ENCODE results near the gene PLOD3. TPM values are rescaled to one million over a fixed set of nuclear protein-coding genes. Genes with fewer than 3 reads are reported as not detected.
A peak's percentile ranks its signal among the peaks of the same experiment; 100 is the strongest.

Gene PLOD3
- total and polyA plus RNA-seq, 12 donors = 27.1 to 61.2 (median 36.9) TPM

DNA sequence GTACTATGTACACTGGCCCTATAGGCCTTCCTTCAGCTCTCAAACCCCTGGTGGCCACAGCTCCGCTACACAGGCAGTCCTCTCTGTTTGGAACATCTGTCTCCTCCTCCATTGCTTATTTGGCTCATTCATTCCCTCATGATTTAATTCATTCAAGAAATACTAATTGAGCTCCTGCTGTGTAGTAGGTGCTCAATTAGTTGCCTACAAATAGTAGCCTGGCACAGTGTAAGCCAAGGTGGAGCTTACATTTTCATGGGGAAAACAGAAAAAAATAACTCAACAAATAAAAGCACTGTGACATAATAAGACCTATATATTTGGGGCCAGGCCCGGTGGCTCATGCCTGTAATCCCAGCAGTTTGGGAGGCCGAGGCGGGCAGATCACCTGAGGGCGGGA, 30.9 kb upstream of the PLOD3 start:
- Histone ChIP-seq H3K4me3 (no peak overlapping the region), H3K4me1 (peaks cover 14 to 48% (median 45%) of the 10 kb centered on the region in 9 donors), H3K27ac (no peak overlapping the region), H3K36me3 (peaks cover 0 to 40% (median 0%) of the 10 kb centered on the region in 9 donors), H3K27me3 (no peaks in the 10 kb centered on the region), H3K9me3 (no peaks in the 10 kb centered on the region)
- DNase-seq (no peak), ATAC-seq (no peak)
- TF ChIP-seq, protein P1, sequence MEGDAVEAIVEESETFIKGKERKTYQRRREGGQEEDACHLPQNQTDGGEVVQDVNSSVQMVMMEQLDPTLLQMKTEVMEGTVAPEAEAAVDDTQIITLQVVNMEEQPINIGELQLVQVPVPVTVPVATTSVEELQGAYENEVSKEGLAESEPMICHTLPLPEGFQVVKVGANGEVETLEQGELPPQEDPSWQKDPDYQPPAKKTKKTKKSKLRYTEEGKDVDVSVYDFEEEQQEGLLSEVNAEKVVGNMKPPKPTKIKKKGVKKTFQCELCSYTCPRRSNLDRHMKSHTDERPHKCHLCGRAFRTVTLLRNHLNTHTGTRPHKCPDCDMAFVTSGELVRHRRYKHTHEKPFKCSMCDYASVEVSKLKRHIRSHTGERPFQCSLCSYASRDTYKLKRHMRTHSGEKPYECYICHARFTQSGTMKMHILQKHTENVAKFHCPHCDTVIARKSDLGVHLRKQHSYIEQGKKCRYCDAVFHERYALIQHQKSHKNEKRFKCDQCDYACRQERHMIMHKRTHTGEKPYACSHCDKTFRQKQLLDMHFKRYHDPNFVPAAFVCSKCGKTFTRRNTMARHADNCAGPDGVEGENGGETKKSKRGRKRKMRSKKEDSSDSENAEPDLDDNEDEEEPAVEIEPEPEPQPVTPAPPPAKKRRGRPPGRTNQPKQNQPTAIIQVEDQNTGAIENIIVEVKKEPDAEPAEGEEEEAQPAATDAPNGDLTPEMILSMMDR (IDR thresholded peaks at IDR 0.05) = no peak
- intact Hi-C loops (cut with DNase I) = no loop called here
- WGBS, 2 donors = 97 to 100% methylated on average over 5 of the region's 5 CpGs

DNA sequence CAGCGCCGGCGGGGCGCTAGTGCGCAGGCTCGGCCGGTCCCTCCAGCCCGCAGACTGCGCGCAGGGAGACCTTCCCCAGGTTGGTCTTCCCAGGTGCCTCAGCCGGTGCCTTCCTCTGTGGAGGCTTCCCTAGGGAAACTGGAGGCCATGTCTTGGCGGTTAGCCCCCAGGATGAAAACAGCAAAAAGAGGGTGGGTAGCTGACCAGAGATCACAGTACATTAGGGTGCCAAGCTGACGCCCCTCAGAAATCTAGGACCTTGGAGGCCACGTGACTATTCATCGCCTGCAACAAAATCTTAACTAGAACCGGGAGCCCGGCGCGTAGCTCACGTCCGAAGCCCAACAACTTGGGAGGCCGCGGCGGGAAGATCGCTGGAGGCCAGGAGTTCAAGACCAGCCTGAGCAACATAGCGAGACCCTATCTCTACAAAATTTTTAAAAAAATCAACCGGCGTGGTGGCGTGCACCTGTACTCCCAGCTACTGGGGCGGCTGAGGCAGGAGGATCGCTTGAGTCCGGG, 27.8 kb upstream of the PLOD3 start:
- H3K36me3 ChIP-seq = peaks cover 0 to 61% (median 8%) of the 10 kb centered on the region in 9 donors
- peaks cover 11 to 60% (median 42%) of the 10 kb centered on the region in 9 donors for H3K4me1 ChIP-seq
- H3K27ac ChIP-seq = peak overlapping the region; percentile 91 to 98 (median 95)
- H3K27me3 ChIP-seq = no peaks in the 10 kb centered on the region
- 21 to 31% methylated on average over 32 of the region's 32 CpGs for WGBS, 2 donors
- peak overlapping the region; percentile 73 to 89 (median 82) for H3K4me3 ChIP-seq
- ATAC-seq (no peak), DNase-seq (no peak)
- TF ChIP-seq, protein P1 (IDR thresholded peaks at IDR 0.05) = peak in 1 of 9 donors; percentile 13
- H3K9me3 ChIP-seq = no peaks in the 10 kb centered on the region
- intact Hi-C loops (cut with DNase I) = loop anchor here in 6 of 10 donors (2.0 kb wide), 2 partner anchors 26 to 28 kb away; partner anchors contain the start of genes PLOD3 (in 5 of the 6) and ZNHIT1 (in 1 of the 6)

DNA sequence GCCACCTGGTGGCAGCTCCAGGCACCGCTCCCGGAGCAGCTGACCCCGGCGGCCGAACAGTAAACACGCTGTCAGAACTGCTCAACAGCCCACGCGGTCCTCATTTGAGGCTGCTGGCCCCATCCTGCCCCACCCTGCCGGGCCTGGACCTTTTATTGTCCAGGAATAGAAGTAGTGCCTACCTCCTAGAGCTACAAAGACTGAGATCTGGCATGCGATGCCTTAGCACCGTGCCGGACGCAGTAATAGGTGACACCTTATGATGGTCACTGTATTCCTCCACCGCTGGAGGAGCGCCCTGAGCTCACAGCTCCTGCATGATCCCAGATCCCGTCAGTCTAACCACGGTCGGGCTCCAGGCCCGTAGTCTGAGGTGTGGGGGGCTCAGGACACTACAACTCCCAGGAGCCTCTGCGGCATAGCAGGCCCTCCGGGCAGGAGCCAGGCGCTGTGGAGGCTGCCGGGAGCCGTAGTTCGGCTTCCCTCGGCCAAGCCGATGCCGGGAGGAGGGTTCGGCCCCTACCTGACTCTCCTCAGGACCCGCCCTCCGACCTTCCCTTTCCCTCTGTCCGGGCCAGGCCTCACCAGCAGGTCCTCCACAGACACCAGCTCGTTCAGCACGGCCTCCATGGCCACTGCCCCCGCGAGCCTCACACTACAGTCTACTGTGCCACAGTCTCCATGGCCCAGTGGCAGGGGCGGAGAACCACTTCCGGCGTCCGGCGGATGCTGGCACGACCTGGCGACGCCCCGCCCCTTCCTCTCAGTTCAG, 27.2 kb upstream of the PLOD3 start, which contains the start of gene FIS1:
Gene FIS1 (minus strand): TSS at position 707 of the 772 bp plus-strand sequence. CDS start 77 bp downstream, at position 630.
- ATAC-seq (peak; percentile 97 to 99 (median 99)), DNase-seq (peak; percentile 92 to 95)
- H3K36me3 ChIP-seq = peaks cover 0 to 63% (median 13%) of the 10 kb centered on the region in 9 donors
- H3K4me3 ChIP-seq = peak within 1 kb of the TSS; percentile 73 to 89 (median 82)
- no peaks in the 10 kb centered on the region for H3K9me3 ChIP-seq
- peaks cover 11 to 64% (median 49%) of the 10 kb centered on the region in 9 donors for H3K4me1 ChIP-seq
- WGBS, 2 donors = 0% methylated on average over 45 of the region's 45 CpGs
- intact Hi-C loops (cut with DNase I) = loop anchor here in 7 of 10 donors (1.0 to 2.0 kb wide), 3 partner anchors 26 to 28 kb away; partner anchors contain the start of genes PLOD3 (in 6 of the 7) and ZNHIT1 (in 1 of the 7)
- H3K27me3 ChIP-seq = no peaks in the 10 kb centered on the region
- TF ChIP-seq, protein P1 (IDR thresholded peaks at IDR 0.05) = peak; percentile 89 to 99 (median 95)
- H3K27ac ChIP-seq = peak within 1 kb of the TSS; percentile 91 to 98 (median 95)

All from heart right ventricle (tissue), 16 donors.